Subcutaneous abdominal adipose tissue (tissue), 5 donors: ENCODE results near the gene CDK6.

ENCODE experiments used
- H3K27ac ChIP-seq: one replicate; pipeline ENCODE4 v1.7.0; 2013; ENCODE audit warnings: low read depth, mild to moderate bottlenecking, inconsistent platforms, low read length, moderate library complexity
- H3K27me3 ChIP-seq, 5 donors: one replicate each; pipeline ENCODE4 v1.7.0; 2013; ENCODE audit warnings: low read length in 5 of 5, inconsistent platforms in 1 of 5; ENCODE audit not compliant: control insufficient read depth in 5 of 5, insufficient read depth in 4 of 5
- H3K36me3 ChIP-seq, 5 donors: one replicate each; pipeline ENCODE4 v1.7.0; 2013; ENCODE audit warnings: low read length in 5 of 5; ENCODE audit not compliant: control insufficient read depth in 5 of 5, insufficient read depth in 5 of 5
- H3K4me1 ChIP-seq, 5 donors: one replicate each; pipeline ENCODE4 v1.7.0; 2013; ENCODE audit warnings: low read length in 5 of 5, mild to moderate bottlenecking in 3 of 5, moderate library complexity in 1 of 5; ENCODE audit not compliant: control insufficient read depth in 5 of 5, insufficient read depth in 5 of 5
- H3K4me3 ChIP-seq, 5 donors: one replicate each; pipeline ENCODE4 v1.7.0; 2013; ENCODE audit warnings: low read length in 5 of 5, low read depth in 1 of 5
- H3K9ac ChIP-seq, 5 donors: one replicate each; pipeline ENCODE4 v1.7.0; 2013; ENCODE audit warnings: low read length in 5 of 5, mild to moderate bottlenecking in 4 of 5, moderate library complexity in 3 of 5
- H3K9me3 ChIP-seq, 5 donors: one replicate each; pipeline ENCODE4 v1.7.0; 2013; ENCODE audit warnings: low read length in 5 of 5; ENCODE audit not compliant: control insufficient read depth in 5 of 5
- donor health status: healthy.
- donor health status: healthy.
- donor health status: healthy.
- donor health status: healthy.
- donor health status: healthy.

The CDK6 gene

GRCh38 chr7:92813390-92814024 is 22.9 kb downstream of the CDK6 start:
- H3K9me3 ChIP-seq, result peaks cover 0 to 7% (median 0%) of the 10 kb centered on the region in 5 donors
- H3K4me3 ChIP-seq, result no peak overlapping the region
- no peaks in the 10 kb centered on the region for H3K27me3 ChIP-seq
- H3K36me3 ChIP-seq, result no peaks in the 10 kb centered on the region
- peaks cover 4 to 23% (median 17%) of the 10 kb centered on the region in 5 donors for H3K4me1 ChIP-seq
- no peak overlapping the region for H3K9ac ChIP-seq
- no peak overlapping the region for H3K27ac ChIP-seq

GRCh38 chr7:92811158-92811557 is 25.2 kb downstream of the CDK6 start:
- Histone ChIP-seq H3K27ac (no peak overlapping the region), H3K4me1 (peaks cover 4 to 30% (median 20%) of the 10 kb centered on the region in 5 donors), H3K27me3 (no peaks in the 10 kb centered on the region), H3K4me3 (no peak overlapping the region), H3K9me3 (peaks cover 0 to 6% (median 0%) of the 10 kb centered on the region in 5 donors), H3K36me3 (no peaks in the 10 kb centered on the region), H3K9ac (no peak overlapping the region)

- peaks cover 4 to 30% (median 20%) of the 10 kb centered on the region in 5 donors for H3K4me1 ChIP-seq
- peak overlapping the region; percentile 59 for H3K27ac ChIP-seq
- H3K9me3 ChIP-seq, result no peaks in the 10 kb centered on the region
- no peaks in the 10 kb centered on the region for H3K36me3 ChIP-seq
- H3K27me3 ChIP-seq, result no peaks in the 10 kb centered on the region
- peak overlapping the region in 2 of 5 donors; percentile 22 to 45 for H3K9ac ChIP-seq
- peak overlapping the region in 4 of 5 donors; percentile 16 to 42 (median 22) for H3K4me3 ChIP-seq
Observed at GRCh38 chr7:92809760-92810573, 26.4 kb downstream of the CDK6 start.

GRCh38 chr7:92809397-92809759 is 27.0 kb downstream of the CDK6 start:
- peak overlapping the region; percentile 59 for H3K27ac ChIP-seq
- no peaks in the 10 kb centered on the region for H3K36me3 ChIP-seq
- H3K27me3 ChIP-seq, result no peaks in the 10 kb centered on the region
- H3K4me3 ChIP-seq, result peak overlapping the region in 3 of 5 donors; percentile 16 to 42 (median 29)
- peaks cover 4 to 30% (median 20%) of the 10 kb centered on the region in 5 donors for H3K4me1 ChIP-seq
- H3K9ac ChIP-seq, result peak overlapping the region in 3 of 5 donors; percentile 6 to 45 (median 22)
- H3K9me3 ChIP-seq, result no peaks in the 10 kb centered on the region

GRCh38 chr7:92808635-92809034 is 27.7 kb downstream of the CDK6 start:
- Histone ChIP-seq H3K27ac (peak overlapping the region; percentile 34), H3K9me3 (no peaks in the 10 kb centered on the region), H3K9ac (no peak overlapping the region), H3K36me3 (no peaks in the 10 kb centered on the region), H3K4me1 (peaks cover 4 to 26% (median 20%) of the 10 kb centered on the region in 5 donors), H3K4me3 (no peak overlapping the region), H3K27me3 (no peaks in the 10 kb centered on the region)

- no peaks in the 10 kb centered on the region for H3K9me3 ChIP-seq
- no peaks in the 10 kb centered on the region for H3K36me3 ChIP-seq
- peak overlapping the region; percentile 34 for H3K27ac ChIP-seq
- H3K9ac ChIP-seq, result no peak overlapping the region
- H3K27me3 ChIP-seq, result no peaks in the 10 kb centered on the region
- peaks cover 4 to 21% (median 20%) of the 10 kb centered on the region in 5 donors for H3K4me1 ChIP-seq
- no peak overlapping the region for H3K4me3 ChIP-seq
Observed at GRCh38 chr7:92808006-92808405, 28.4 kb downstream of the CDK6 start.

GRCh38 chr7:92806496-92806895 is 29.9 kb downstream of the CDK6 start:
- Histone ChIP-seq H3K27me3 (no peaks in the 10 kb centered on the region), H3K27ac (no peak overlapping the region), H3K9ac (no peak overlapping the region), H3K36me3 (no peaks in the 10 kb centered on the region), H3K4me1 (peaks cover 4 to 21% (median 20%) of the 10 kb centered on the region in 5 donors), H3K9me3 (no peaks in the 10 kb centered on the region), H3K4me3 (no peak overlapping the region)

- H3K4me3 ChIP-seq, result no peak overlapping the region
- H3K9ac ChIP-seq, result no peak overlapping the region
- H3K36me3 ChIP-seq, result no peaks in the 10 kb centered on the region
- peaks cover 0 to 15% (median 12%) of the 10 kb centered on the region in 5 donors for H3K4me1 ChIP-seq
- H3K27ac ChIP-seq, result no peak overlapping the region
- H3K9me3 ChIP-seq, result no peaks in the 10 kb centered on the region
- H3K27me3 ChIP-seq, result no peaks in the 10 kb centered on the region
Observed at GRCh38 chr7:92802406-92802805, 34.0 kb downstream of the CDK6 start.

- Histone ChIP-seq H3K27ac (no peak overlapping the region), H3K4me3 (no peak overlapping the region), H3K4me1 (peaks cover 0 to 20% (median 17%) of the 10 kb centered on the region in 5 donors), H3K9me3 (no peaks in the 10 kb centered on the region), H3K27me3 (no peaks in the 10 kb centered on the region), H3K9ac (no peak overlapping the region), H3K36me3 (no peaks in the 10 kb centered on the region)
Observed at GRCh38 chr7:92799446-92800211, 36.7 kb downstream of the CDK6 start.
